Cardiac fibroblast (primary cell): ENCODE data around the gene NDUFS8.
"Not testable (repeated sequence)": the region's sequence is repeated elsewhere in the genome, so short reads cannot be mapped to it uniquely, and the experiment has no call there.

ENCODE experiments used
- DNase-seq, 2 donors: peaks; one replicate each; pipeline versions ENCODE4 v3.0.0 to v3.0.0-alpha.2; 2010; ENCODE audit warnings: low read depth in 2 of 2
- H3K4me3 ChIP-seq, 2 donors: replicated peaks in 1 of 2; 1 replicate in 1 of 2; 2 replicates in 1 of 2; pipeline ENCODE4 v1.5.1; 2011; ENCODE audit warnings: low read depth in 2 of 2, low read length in 2 of 2, mild to moderate bottlenecking in 2 of 2, moderate library complexity in 1 of 2
- CTCF ChIP-seq: IDR thresholded peaks from one replicate; pipeline ENCODE4 v1.5.1; 2011; ENCODE audit warnings: low read depth, mild to moderate bottlenecking, low read length, inconsistent platforms

The NDUFS8 gene

DNA sequence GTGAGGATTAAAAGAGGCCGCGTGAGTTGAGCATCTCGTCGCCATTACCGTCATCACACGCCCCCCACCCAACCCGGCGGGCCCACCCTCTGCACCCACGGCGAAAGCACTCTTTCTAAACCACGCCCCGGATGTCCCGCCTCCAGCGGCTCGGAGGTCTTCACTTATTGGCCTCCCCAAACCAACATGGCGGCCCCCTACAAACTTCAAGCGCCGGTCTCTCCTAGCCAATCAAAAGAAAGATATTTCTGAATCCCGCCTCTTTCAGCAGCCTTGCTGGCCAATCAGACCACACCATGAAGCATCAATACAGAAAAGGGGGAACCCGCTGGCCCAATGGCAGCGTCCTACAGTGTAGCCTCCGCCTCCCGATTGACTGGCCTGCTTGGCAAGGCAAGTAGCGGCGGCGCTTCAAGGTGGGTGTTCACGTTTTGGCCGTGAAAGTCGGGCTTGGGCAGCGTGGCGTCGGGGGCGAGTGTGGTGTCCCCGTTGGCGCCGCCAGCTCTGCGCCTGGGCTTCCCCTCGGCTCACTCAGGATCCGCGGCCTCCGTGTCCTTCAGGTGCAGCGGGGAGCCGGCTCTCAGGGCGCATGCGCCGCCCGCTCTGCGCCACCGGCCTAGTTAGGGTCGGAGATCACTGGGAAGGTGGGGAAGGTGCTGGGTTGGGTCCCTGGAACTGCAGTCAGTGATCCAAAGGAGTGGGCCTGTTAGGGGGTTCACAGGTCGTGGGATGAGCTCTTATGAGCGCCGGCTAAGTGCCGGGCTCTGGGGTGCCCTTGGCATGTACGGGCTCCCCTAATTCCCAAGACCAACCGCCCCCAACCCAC, at the start of gene NDUFS8:
TSS of gene NDUFS8 (plus strand) at position 364 of the 826 bp plus-strand sequence. CDS start 1,471 bp downstream, outside the sequence.
- H3K4me3 ChIP-seq: peak within 1 kb of the TSS; percentile 79 to 92
- peak; percentile 99 to 100 for DNase-seq
- no peak for TF ChIP-seq CTCF

- DNase-seq, H3K4me3 ChIP-seq: not testable (repeated sequence)
Observed at GRCh38 chr11:67981226-67981625, 49.3 kb upstream of the NDUFS8 start.

- not testable (repeated sequence) for H3K4me3 ChIP-seq, DNase-seq
Observed at GRCh38 chr11:67982255-67982857, 48.1 kb upstream of the NDUFS8 start.

- DNase-seq: no peak
- TF ChIP-seq CTCF: no peak
- no peak overlapping the region for H3K4me3 ChIP-seq
Observed at GRCh38 chr11:67983951-67984350, 46.5 kb upstream of the NDUFS8 start.

DNA sequence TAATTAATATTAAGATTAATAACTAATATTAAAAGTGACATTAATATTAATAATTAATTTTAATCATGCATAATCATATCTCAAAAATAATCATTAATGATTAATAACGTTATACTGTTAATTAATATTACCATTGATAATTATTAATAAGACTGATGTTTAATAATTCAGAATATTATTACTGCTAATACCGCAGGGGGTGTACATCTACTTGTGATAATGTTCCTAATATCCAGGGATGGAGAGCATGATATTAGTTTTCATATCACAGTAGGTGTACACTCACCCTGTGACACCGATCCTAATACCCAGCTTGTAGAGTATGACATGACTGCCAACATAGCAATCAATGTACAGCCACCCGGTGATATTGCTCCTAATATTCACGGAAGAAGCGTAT, 45.2 kb upstream of the NDUFS8 start:
- DNase-seq, H3K4me3 ChIP-seq: not testable (repeated sequence)

DNA sequence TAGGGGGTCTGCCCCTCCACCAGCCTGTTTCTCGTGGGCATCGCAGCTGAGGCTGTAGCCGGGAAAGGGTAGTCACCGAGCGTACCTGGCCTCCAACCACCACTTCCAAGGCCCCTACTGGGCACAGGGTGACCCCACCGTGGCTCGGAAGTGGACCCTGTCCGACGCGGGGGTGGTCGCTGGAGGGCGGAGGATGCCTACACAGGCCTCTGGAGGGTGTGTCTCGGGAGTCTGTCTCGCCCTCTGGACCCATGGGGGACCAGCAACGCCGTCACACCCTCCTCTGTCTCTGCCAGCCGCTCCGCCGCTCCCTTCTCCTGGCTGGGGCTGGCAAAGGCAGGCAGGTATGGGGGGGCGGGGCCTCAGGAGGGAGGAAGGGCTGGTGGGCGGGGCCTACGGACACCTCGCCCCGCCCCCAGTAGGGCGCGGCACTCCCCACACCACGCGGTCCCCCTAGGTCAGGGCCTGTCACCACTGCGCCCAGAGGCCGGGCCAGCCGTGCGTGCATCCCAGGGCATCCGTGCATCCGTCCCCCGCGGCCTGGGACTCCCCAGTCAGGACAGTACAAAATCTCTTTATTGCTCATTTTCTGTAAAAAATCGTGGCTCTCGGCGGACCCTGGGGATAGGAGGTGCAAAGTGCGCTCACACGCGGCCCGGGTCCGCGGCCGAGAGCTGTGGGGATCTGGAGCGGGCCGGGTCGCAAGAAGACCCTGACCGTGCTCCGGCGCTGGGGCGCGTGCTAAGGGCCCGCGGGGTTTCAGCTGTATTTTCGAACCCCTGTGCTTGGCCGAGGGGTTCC, 39.7 kb upstream of the NDUFS8 start:
- not testable (repeated sequence) for H3K4me3 ChIP-seq, DNase-seq

GRCh38 chr11:67991347-67992121, 38.9 kb upstream of the NDUFS8 start:
- DNase-seq, H3K4me3 ChIP-seq: not testable (repeated sequence)

- DNase-seq: peak in 1 of 2 donors; percentile 20
Observed at GRCh38 chr11:67993821-67994220, 36.7 kb upstream of the NDUFS8 start.

DNA sequence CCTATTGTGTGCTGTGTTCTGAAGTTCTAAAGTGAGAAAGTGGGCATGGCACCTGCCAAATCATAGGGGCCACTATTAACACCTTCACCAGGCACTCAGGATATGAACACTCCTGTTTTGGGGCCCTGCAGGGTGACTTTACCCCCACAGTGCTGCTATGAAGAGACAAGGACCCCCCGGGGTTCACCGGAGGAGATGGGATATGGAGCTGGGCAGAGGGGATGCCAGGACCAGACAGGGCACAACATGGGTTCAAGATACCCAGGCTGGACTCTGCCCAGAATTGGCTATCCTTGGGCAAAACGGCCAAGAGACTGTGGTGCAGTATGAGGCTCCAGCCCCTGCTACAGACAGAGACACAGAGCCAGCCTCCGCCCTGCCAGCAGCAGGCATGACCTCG, 36.1 kb upstream of the NDUFS8 start:
- not testable (repeated sequence) for H3K4me3 ChIP-seq, DNase-seq

More at GRCh38 chr11:67993821-67994220, 36.7 kb upstream of the NDUFS8 start:
- not testable (repeated sequence) for H3K4me3 ChIP-seq
- TF ChIP-seq CTCF: peak; percentile 50

GRCh38 chr11:67995129-67995528, 35.4 kb upstream of the NDUFS8 start:
- H3K4me3 ChIP-seq, DNase-seq: not testable (repeated sequence)

DNA sequence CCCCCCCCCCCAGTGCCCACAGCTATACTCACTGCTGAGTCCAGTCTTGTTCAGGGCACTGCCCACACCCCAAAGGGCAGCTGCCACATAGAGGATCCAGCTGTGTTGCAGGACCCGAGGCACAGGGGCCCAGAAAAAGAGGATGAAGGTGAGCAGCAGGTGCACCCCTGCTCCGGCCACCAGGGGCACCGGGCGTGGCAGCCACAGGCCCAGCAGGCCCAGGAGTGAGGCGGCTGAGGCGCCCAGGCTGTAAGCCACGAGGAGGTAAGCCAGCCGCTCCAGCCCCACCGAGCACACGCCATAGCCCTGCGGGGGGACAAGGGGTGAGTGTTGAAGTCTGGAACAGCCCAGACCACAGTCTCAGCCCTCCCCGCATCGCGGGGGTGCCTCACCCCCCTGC, 34.9 kb upstream of the NDUFS8 start:
- not testable (repeated sequence) for DNase-seq

More for the DNA sequence above, 34.9 kb upstream of the NDUFS8 start:
- not testable (repeated sequence) for H3K4me3 ChIP-seq
